GM11168 (cell line): ENCODE data around the gene SERPINH1.
"Not testable (repeated sequence)": the region's sequence is repeated elsewhere in the genome, so short reads cannot be mapped to it uniquely, and the experiment has no call there.

Experiments
- in situ Hi-C: fragments of 300-500 bp; cut with MboI; formaldehyde crosslinking; loops from one replicate; pipeline ENCODE4 v1.12.0; 2022; ENCODE audit warnings: low sequenced_read_pairs; ENCODE audit not compliant: unreplicated experiment

The SERPINH1 gene

GRCh38 chr11:75570559-75571139 is 8.6 kb downstream of the SERPINH1 start:
- in situ Hi-C loops, result no loop called here

GRCh38 chr11:75571625-75572024 is 9.6 kb downstream of the SERPINH1 start:
- in situ Hi-C loops, result no loop called here

GRCh38 chr11:75572744-75573143 is 10.7 kb downstream of the SERPINH1 start:
- in situ Hi-C loops, result no loop called here

- in situ Hi-C loops, result no loop called here
Measured at GRCh38 chr11:75574698-75575602, 12.9 kb downstream of the SERPINH1 start.

GRCh38 chr11:75576017-75576416 is 14.0 kb downstream of the SERPINH1 start:
- in situ Hi-C loops, result no loop called here

GRCh38 chr11:75576499-75576918 is 14.5 kb downstream of the SERPINH1 start:
- in situ Hi-C loops, result no loop called here

GRCh38 chr11:75577207-75577606 is 15.2 kb downstream of the SERPINH1 start:
- in situ Hi-C loops, result no loop called here

GRCh38 chr11:75578977-75579376 is 16.9 kb downstream of the SERPINH1 start:
- in situ Hi-C loops, result no loop called here

- in situ Hi-C loops, result no loop called here
Measured at GRCh38 chr11:75579841-75580240, 17.8 kb downstream of the SERPINH1 start.

GRCh38 chr11:75582506-75582894 is 20.4 kb downstream of the SERPINH1 start:
- in situ Hi-C loops, result no loop called here

- in situ Hi-C loops, result no loop called here
Measured at GRCh38 chr11:75582895-75583717, 21.1 kb downstream of the SERPINH1 start.

GRCh38 chr11:75583718-75584658 is 21.9 kb downstream of the SERPINH1 start:
- in situ Hi-C loops, result no loop called here

GRCh38 chr11:75584659-75585292 is 22.7 kb downstream of the SERPINH1 start:
- in situ Hi-C loops, result not testable (repeated sequence)

- in situ Hi-C loops, result no loop called here
Measured at GRCh38 chr11:75585293-75585670, 23.2 kb downstream of the SERPINH1 start.

GRCh38 chr11:75586395-75586794 is 24.3 kb downstream of the SERPINH1 start:
- in situ Hi-C loops, result no loop called here

GRCh38 chr11:75588051-75588481 is 26.0 kb downstream of the SERPINH1 start:
- in situ Hi-C loops, result no loop called here

GRCh38 chr11:75589051-75589450 is 27.0 kb downstream of the SERPINH1 start:
- in situ Hi-C loops, result no loop called here

- in situ Hi-C loops, result no loop called here
Measured at GRCh38 chr11:75589933-75590332, 27.9 kb downstream of the SERPINH1 start.

- in situ Hi-C loops, result no loop called here
Measured at GRCh38 chr11:75591371-75591770, 29.3 kb downstream of the SERPINH1 start.
